HEK293 (cell line): ENCODE results near the gene VSIG10L.

ENCODE experiments used
- HOXC10 ChIP-seq: sonication (generic); formaldehyde crosslinking; IDR thresholded peaks from 2 replicates; pipeline ENCODE4 v1.8.1; 2023; ENCODE audit warnings: mild to moderate bottlenecking, missing genetic modification reagents
- KLF9 ChIP-seq: fragments of 450-650 bp; formaldehyde crosslinking; IDR thresholded peaks from 2 replicates; pipeline ENCODE4 v1.5.1; 2016; ENCODE audit warnings: missing biosample characterization, missing genetic modification characterization, low read depth
- SCRT2 ChIP-seq: fragments of 450-650 bp; formaldehyde crosslinking; IDR thresholded peaks from 2 replicates; pipeline ENCODE4 v1.5.1; 2016; ENCODE audit warnings: missing biosample characterization, missing genetic modification characterization
- ZNF239 ChIP-seq: fragments of 450-650 bp; formaldehyde crosslinking; IDR thresholded peaks from 2 replicates; pipeline ENCODE4 v1.5.1; 2016; ENCODE audit warnings: missing biosample characterization, missing genetic modification characterization
- ZNF324 ChIP-seq: fragments of 450-650 bp; formaldehyde crosslinking; IDR thresholded peaks from 2 replicates; pipeline ENCODE4 v1.5.1; 2016; ENCODE audit warnings: missing biosample characterization, missing genetic modification characterization
- ZNF423 ChIP-seq: fragments of 450-650 bp; formaldehyde crosslinking; IDR thresholded peaks from 2 replicates; pipeline ENCODE4 v1.5.1; 2016; ENCODE audit warnings: missing biosample characterization, missing genetic modification characterization
- ZNF843 ChIP-seq: fragments of 450-650 bp; formaldehyde crosslinking; IDR thresholded peaks from 2 replicates; pipeline ENCODE4 v1.5.1; 2016; ENCODE audit warnings: missing biosample characterization, missing genetic modification characterization
- TF ChIP-seq, protein P1 (sequence below): fragments of 450-650 bp; formaldehyde crosslinking; IDR thresholded peaks from 2 replicates; pipeline ENCODE4 v1.5.1; 2016; ENCODE audit warnings: missing biosample characterization, missing genetic modification characterization
- TF ChIP-seq, protein P2 (sequence below): fragments of 450-650 bp; formaldehyde crosslinking; IDR thresholded peaks from 2 replicates; pipeline ENCODE4 v1.5.1; 2016; ENCODE audit warnings: missing biosample characterization, missing genetic modification characterization
- TF ChIP-seq, protein P3 (sequence below): sonication (generic); formaldehyde crosslinking; IDR thresholded peaks from 2 replicates; pipeline ENCODE4 v1.8.1; 2022; ENCODE audit warnings: mild to moderate bottlenecking, moderate library complexity, missing genetic modification reagents
- TF ChIP-seq, protein P4 (sequence below): fragments of 450-650 bp; formaldehyde crosslinking; IDR thresholded peaks from 2 replicates; pipeline ENCODE4 v1.5.1; 2016; ENCODE audit warnings: missing biosample characterization, missing genetic modification characterization
- TF ChIP-seq, protein P5 (sequence below): fragments of 450-650 bp; formaldehyde crosslinking; IDR thresholded peaks from 2 replicates; pipeline ENCODE4 v1.5.1; 2016; ENCODE audit warnings: missing biosample characterization, missing genetic modification characterization, low read depth
- TF ChIP-seq, protein P6 (sequence below): fragments of 450-650 bp; formaldehyde crosslinking; IDR thresholded peaks from 2 replicates; pipeline ENCODE4 v1.5.1; 2016; ENCODE audit warnings: missing biosample characterization, missing genetic modification characterization
- TF ChIP-seq, protein P7 (sequence below): fragments of 450-650 bp; formaldehyde crosslinking; IDR thresholded peaks from 2 replicates; pipeline ENCODE4 v1.5.1; 2017; ENCODE audit warnings: missing biosample characterization, missing genetic modification characterization

DNA sequence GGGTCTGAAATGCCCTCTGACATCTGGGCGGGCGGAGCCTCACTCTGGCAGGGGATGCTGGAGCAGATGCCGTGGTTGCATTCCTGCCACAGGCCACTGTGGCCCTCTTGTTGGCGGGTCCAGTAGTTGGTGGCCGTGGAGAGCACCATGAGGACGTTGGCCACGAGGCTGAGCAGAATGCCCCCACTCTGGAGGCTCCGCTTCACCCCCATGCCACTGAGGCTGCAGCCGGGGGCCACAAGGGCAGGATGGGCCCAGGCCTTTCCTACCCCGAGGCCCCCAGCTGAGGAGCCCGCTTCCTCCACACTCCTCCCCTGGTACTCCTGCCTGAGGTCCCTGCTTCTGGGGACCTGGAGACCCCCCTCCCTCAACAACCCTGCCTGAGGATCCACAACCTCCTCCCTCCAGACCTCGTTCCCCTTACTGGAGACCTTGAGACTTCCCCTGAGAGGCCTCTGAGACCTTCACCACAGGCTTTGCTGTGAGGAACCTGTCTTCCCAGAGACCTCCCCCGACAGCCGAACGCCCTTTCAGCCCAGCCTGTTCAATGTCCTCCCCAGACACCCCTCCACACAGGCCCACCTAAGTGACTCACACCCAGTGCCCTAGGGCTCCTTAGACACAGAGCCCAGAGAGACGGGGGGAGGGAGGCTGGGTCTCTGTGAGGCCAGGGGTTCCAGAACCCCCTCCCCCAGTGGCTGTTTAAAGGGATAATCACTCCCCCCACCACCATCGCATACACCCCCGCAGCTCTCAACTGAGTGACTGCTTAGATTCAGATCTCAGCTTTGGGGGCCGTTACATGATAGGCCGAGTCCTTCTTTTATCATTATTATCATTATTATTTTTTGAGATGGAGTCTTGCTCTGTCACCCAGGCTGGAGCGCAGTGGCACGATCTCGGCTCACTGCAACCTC lies 26.7 kb upstream of the VSIG10L start, which contains the start of gene CLDND2:
- TF ChIP-seq, protein P1, sequence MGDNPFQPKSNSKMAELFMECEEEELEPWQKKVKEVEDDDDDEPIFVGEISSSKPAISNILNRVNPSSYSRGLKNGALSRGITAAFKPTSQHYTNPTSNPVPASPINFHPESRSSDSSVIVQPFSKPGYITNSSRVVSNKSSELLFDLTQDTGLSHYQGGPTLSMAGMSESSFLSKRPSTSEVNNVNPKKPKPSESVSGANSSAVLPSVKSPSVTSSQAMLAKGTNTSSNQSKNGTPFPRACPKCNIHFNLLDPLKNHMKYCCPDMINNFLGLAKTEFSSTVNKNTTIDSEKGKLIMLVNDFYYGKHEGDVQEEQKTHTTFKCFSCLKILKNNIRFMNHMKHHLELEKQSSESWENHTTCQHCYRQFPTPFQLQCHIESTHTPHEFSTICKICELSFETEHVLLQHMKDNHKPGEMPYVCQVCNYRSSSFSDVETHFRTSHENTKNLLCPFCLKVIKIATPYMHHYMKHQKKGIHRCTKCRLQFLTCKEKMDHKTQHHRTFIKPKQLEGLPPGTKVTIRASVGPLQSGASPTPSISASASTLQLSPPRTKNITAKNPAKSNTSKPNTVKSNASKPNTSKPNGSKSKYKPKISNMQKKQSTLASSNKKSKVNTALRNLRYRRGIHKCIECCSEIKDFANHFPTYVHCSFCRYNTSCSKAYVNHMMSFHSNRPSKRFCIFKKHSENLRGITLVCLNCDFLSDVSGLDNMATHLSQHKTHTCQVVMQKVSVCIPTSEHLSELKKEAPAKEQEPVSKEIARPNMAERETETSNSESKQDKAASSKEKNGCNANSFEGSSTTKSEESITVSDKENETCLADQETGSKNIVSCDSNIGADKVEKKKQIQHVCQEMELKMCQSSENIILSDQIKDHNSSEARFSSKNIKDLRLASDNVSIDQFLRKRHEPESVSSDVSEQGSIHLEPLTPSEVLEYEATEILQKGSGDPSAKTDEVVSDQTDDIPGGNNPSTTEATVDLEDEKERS: no peak
- TF ChIP-seq, protein P2, sequence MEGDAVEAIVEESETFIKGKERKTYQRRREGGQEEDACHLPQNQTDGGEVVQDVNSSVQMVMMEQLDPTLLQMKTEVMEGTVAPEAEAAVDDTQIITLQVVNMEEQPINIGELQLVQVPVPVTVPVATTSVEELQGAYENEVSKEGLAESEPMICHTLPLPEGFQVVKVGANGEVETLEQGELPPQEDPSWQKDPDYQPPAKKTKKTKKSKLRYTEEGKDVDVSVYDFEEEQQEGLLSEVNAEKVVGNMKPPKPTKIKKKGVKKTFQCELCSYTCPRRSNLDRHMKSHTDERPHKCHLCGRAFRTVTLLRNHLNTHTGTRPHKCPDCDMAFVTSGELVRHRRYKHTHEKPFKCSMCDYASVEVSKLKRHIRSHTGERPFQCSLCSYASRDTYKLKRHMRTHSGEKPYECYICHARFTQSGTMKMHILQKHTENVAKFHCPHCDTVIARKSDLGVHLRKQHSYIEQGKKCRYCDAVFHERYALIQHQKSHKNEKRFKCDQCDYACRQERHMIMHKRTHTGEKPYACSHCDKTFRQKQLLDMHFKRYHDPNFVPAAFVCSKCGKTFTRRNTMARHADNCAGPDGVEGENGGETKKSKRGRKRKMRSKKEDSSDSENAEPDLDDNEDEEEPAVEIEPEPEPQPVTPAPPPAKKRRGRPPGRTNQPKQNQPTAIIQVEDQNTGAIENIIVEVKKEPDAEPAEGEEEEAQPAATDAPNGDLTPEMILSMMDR (tag by site-specific recombination): no peak
- TF ChIP-seq ZNF239 (tag by site-specific recombination) (no peak), ZNF423 (tag by site-specific recombination) (no peak), SCRT2 (no peak), HOXC10 (CRISPR knock-in tag) (no peak), KLF9 (tag by site-specific recombination) (no peak), ZNF843 (no peak), ZNF324 (tag by site-specific recombination) (no peak)
- TF ChIP-seq, protein P3, sequence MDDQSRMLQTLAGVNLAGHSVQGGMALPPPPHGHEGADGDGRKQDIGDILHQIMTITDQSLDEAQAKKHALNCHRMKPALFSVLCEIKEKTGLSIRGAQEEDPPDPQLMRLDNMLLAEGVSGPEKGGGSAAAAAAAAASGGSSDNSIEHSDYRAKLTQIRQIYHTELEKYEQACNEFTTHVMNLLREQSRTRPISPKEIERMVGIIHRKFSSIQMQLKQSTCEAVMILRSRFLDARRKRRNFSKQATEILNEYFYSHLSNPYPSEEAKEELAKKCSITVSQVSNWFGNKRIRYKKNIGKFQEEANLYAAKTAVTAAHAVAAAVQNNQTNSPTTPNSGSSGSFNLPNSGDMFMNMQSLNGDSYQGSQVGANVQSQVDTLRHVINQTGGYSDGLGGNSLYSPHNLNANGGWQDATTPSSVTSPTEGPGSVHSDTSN (CRISPR knock-in tag): no peak
- TF ChIP-seq, protein P4, sequence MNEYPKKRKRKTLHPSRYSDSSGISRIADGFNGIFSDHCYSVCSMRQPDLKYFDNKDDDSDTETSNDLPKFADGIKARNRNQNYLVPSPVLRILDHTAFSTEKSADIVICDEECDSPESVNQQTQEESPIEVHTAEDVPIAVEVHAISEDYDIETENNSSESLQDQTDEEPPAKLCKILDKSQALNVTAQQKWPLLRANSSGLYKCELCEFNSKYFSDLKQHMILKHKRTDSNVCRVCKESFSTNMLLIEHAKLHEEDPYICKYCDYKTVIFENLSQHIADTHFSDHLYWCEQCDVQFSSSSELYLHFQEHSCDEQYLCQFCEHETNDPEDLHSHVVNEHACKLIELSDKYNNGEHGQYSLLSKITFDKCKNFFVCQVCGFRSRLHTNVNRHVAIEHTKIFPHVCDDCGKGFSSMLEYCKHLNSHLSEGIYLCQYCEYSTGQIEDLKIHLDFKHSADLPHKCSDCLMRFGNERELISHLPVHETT (tag by site-specific recombination): no peak
- TF ChIP-seq, protein P5, sequence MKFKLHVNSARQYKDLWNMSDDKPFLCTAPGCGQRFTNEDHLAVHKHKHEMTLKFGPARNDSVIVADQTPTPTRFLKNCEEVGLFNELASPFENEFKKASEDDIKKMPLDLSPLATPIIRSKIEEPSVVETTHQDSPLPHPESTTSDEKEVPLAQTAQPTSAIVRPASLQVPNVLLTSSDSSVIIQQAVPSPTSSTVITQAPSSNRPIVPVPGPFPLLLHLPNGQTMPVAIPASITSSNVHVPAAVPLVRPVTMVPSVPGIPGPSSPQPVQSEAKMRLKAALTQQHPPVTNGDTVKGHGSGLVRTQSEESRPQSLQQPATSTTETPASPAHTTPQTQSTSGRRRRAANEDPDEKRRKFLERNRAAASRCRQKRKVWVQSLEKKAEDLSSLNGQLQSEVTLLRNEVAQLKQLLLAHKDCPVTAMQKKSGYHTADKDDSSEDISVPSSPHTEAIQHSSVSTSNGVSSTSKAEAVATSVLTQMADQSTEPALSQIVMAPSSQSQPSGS (tag by site-specific recombination): no peak
- TF ChIP-seq, protein P6, sequence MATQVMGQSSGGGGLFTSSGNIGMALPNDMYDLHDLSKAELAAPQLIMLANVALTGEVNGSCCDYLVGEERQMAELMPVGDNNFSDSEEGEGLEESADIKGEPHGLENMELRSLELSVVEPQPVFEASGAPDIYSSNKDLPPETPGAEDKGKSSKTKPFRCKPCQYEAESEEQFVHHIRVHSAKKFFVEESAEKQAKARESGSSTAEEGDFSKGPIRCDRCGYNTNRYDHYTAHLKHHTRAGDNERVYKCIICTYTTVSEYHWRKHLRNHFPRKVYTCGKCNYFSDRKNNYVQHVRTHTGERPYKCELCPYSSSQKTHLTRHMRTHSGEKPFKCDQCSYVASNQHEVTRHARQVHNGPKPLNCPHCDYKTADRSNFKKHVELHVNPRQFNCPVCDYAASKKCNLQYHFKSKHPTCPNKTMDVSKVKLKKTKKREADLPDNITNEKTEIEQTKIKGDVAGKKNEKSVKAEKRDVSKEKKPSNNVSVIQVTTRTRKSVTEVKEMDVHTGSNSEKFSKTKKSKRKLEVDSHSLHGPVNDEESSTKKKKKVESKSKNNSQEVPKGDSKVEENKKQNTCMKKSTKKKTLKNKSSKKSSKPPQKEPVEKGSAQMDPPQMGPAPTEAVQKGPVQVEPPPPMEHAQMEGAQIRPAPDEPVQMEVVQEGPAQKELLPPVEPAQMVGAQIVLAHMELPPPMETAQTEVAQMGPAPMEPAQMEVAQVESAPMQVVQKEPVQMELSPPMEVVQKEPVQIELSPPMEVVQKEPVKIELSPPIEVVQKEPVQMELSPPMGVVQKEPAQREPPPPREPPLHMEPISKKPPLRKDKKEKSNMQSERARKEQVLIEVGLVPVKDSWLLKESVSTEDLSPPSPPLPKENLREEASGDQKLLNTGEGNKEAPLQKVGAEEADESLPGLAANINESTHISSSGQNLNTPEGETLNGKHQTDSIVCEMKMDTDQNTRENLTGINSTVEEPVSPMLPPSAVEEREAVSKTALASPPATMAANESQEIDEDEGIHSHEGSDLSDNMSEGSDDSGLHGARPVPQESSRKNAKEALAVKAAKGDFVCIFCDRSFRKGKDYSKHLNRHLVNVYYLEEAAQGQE (tag by site-specific recombination): no peak
- TF ChIP-seq, protein P7, sequence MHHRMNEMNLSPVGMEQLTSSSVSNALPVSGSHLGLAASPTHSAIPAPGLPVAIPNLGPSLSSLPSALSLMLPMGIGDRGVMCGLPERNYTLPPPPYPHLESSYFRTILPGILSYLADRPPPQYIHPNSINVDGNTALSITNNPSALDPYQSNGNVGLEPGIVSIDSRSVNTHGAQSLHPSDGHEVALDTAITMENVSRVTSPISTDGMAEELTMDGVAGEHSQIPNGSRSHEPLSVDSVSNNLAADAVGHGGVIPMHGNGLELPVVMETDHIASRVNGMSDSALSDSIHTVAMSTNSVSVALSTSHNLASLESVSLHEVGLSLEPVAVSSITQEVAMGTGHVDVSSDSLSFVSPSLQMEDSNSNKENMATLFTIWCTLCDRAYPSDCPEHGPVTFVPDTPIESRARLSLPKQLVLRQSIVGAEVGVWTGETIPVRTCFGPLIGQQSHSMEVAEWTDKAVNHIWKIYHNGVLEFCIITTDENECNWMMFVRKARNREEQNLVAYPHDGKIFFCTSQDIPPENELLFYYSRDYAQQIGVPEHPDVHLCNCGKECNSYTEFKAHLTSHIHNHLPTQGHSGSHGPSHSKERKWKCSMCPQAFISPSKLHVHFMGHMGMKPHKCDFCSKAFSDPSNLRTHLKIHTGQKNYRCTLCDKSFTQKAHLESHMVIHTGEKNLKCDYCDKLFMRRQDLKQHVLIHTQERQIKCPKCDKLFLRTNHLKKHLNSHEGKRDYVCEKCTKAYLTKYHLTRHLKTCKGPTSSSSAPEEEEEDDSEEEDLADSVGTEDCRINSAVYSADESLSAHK (tag by site-specific recombination): no peak
